ENCODE results near the gene POLD3. TPM values are rescaled to one million over a fixed set of nuclear protein-coding genes. Genes with fewer than 3 reads are reported as not detected.
"Not testable (repeated sequence)": the region's sequence is repeated elsewhere in the genome, so short reads cannot be mapped to it uniquely, and the experiment has no call there.

POLD3 gene
- total RNA-seq, 5 donors from 2014 or later (not counting 1 experiment from before 2014, with no cell fraction given), result 10.8 to 16.2 (median 14.3) TPM

GRCh38 chr11:74647831-74648230 is 55.4 kb downstream of the POLD3 start:
- Mint-ChIP-seq H3K4me3 (no peak overlapping the region), H3K36me3 (peaks cover 70% of the 10 kb centered on the region), H3K27ac (no peak overlapping the region), H3K4me1 (no peaks in the 10 kb centered on the region), H3K27me3 (no peaks in the 10 kb centered on the region), H3K9me3 (no peaks in the 10 kb centered on the region)
- no peaks in the 10 kb centered on the region for H3K27me3 ChIP-seq (replicated peaks in 1 of 2; ENCODE audit: control insufficient read depth in 2 of 2, extremely low read depth in 1 of 2, insufficient read depth in 2 of 2, low read length in 1 of 2)
- ChIA-PET CTCF (no interaction called here), POLR2A (no interaction called here)
- ATAC-seq (replicated peaks in 1 of 4) (no peak), DNase-seq (no peak)
- peaks cover 0 to 8% of the 10 kb centered on the region in 2 donors for H3K36me3 ChIP-seq (ENCODE audit: control insufficient read depth in 2 of 2, extremely low read depth in 1 of 2, insufficient read depth in 1 of 2, low read length in 1 of 2)
- H3K4me3 ChIP-seq (ENCODE audit: control insufficient read depth in 1 of 2, extremely low read depth in 1 of 2, low read length in 1 of 2), result no peak overlapping the region
- H3K27ac ChIP-seq (ENCODE audit: low read length), result no peak overlapping the region
- no peaks in the 10 kb centered on the region for H3K9me3 ChIP-seq
- H3K4me1 ChIP-seq (ENCODE audit: control insufficient read depth in 1 of 2, extremely low read depth in 1 of 2, insufficient read depth in 2 of 2, low read length in 2 of 2), result no peaks in the 10 kb centered on the region
- WGBS (ENCODE audit: insufficient coverage), result 100% methylated on average over 1 of the region's 3 CpGs

DNA sequence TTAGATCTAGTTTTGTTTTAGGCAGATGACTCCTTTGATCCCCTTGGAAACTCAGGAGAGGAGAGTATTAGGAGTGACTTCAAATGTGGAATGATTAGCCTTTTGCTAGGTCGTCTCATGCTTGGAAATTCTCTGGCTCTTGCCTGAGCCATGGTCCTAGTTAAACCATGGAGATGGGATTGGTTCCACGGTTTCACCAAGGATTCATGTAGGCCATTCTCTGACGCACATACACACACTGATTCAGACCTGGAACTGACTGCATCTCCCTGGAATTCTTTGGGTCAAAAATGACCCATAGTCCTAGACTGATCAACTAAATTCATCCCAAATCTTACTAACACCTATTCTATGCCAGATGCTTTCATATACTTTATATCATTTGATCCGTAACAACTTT is 56.5 kb downstream of the POLD3 start:
- ChIA-PET POLR2A (no interaction called here), CTCF (no interaction called here)
- Histone ChIP-seq H3K27me3 (replicated peaks in 1 of 2; ENCODE audit: control insufficient read depth in 2 of 2, extremely low read depth in 1 of 2, insufficient read depth in 2 of 2, low read length in 1 of 2) (no peaks in the 10 kb centered on the region), H3K4me1 (ENCODE audit: control insufficient read depth in 1 of 2, extremely low read depth in 1 of 2, insufficient read depth in 2 of 2, low read length in 2 of 2) (no peaks in the 10 kb centered on the region), H3K36me3 (ENCODE audit: control insufficient read depth in 2 of 2, extremely low read depth in 1 of 2, insufficient read depth in 1 of 2, low read length in 1 of 2) (peaks cover 0 to 7% of the 10 kb centered on the region in 2 donors), H3K27ac (ENCODE audit: low read length) (no peak overlapping the region), H3K9me3 (no peaks in the 10 kb centered on the region), H3K4me3 (ENCODE audit: control insufficient read depth in 1 of 2, extremely low read depth in 1 of 2, low read length in 1 of 2) (no peak overlapping the region)
- WGBS (ENCODE audit: insufficient coverage), result 100% methylated on average over 2 of the region's 4 CpGs
- H3K36me3 Mint-ChIP-seq, result peaks cover 73% of the 10 kb centered on the region
- ATAC-seq (replicated peaks in 1 of 4) (no peak), DNase-seq (no peak)
- no peaks in the 10 kb centered on the region for H3K9me3 Mint-ChIP-seq
- no peak overlapping the region for H3K27ac Mint-ChIP-seq
- no peaks in the 10 kb centered on the region for H3K27me3 Mint-ChIP-seq
- H3K4me3 Mint-ChIP-seq, result no peak overlapping the region
- H3K4me1 Mint-ChIP-seq, result no peaks in the 10 kb centered on the region

DNA sequence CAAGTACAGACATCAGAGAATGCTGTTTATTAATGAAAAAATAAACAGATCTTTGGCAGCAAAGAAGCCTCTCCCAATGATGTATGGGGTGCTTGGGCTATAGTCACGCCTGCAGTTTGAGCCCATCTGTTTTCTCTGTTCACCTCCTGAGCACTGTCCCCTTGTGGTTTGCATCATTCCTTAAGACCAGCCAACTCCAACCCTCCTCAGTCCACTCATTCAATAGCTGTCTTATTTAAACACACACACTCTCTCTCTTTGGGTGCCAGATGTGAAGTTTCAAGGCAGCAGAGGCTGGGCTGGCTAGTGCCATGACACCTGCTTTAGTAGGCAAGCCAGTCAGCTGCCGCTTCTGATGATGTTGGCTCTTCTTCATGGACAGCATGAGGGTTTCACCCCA is 58.1 kb downstream of the POLD3 start:
- CTCF ChIA-PET, result no interaction called here
- Histone ChIP-seq H3K9me3 (no peaks in the 10 kb centered on the region), H3K27me3 (replicated peaks in 1 of 2; ENCODE audit: control insufficient read depth in 2 of 2, extremely low read depth in 1 of 2, insufficient read depth in 2 of 2, low read length in 1 of 2) (no peaks in the 10 kb centered on the region), H3K4me3 (ENCODE audit: control insufficient read depth in 1 of 2, extremely low read depth in 1 of 2, low read length in 1 of 2) (no peak overlapping the region), H3K27ac (ENCODE audit: low read length) (no peak overlapping the region), H3K4me1 (ENCODE audit: control insufficient read depth in 1 of 2, extremely low read depth in 1 of 2, insufficient read depth in 2 of 2, low read length in 2 of 2) (no peaks in the 10 kb centered on the region), H3K36me3 (ENCODE audit: control insufficient read depth in 2 of 2, extremely low read depth in 1 of 2, insufficient read depth in 1 of 2, low read length in 1 of 2) (peaks cover 0 to 4% of the 10 kb centered on the region in 2 donors)
- H3K27ac Mint-ChIP-seq, result no peak overlapping the region
- peaks cover 70% of the 10 kb centered on the region for H3K36me3 Mint-ChIP-seq
- H3K4me3 Mint-ChIP-seq, result no peak overlapping the region
- POLR2A ChIA-PET, result no interaction called here
- no peaks in the 10 kb centered on the region for H3K27me3 Mint-ChIP-seq
- no peak for DNase-seq
- H3K9me3 Mint-ChIP-seq, result no peaks in the 10 kb centered on the region
- 92% methylated on average over 2 of the region's 2 CpGs for WGBS (ENCODE audit: insufficient coverage)
- no peaks in the 10 kb centered on the region for H3K4me1 Mint-ChIP-seq
- no peak for ATAC-seq (replicated peaks in 1 of 4)

- Mint-ChIP-seq H3K4me3 (no peak overlapping the region), H3K9me3 (peaks cover 0 to 7% (median 6%) of the 10 kb centered on the region in 3 donors), H3K27ac (no peak overlapping the region), H3K27me3 (no peaks in the 10 kb centered on the region), H3K36me3 (peaks cover 76% of the 10 kb centered on the region), H3K4me1 (no peaks in the 10 kb centered on the region)
- POLR2A ChIA-PET, result no interaction called here
- no peaks in the 10 kb centered on the region for H3K4me1 ChIP-seq (ENCODE audit: control insufficient read depth in 1 of 2, extremely low read depth in 1 of 2, insufficient read depth in 2 of 2, low read length in 2 of 2)
- no peaks in the 10 kb centered on the region for H3K36me3 ChIP-seq (ENCODE audit: control insufficient read depth in 2 of 2, extremely low read depth in 1 of 2, insufficient read depth in 1 of 2, low read length in 1 of 2)
- no CpG with 5 or more reads among the region's 5 CpGs for WGBS (ENCODE audit: insufficient coverage)
- no peaks in the 10 kb centered on the region for H3K27me3 ChIP-seq (replicated peaks in 1 of 2; ENCODE audit: control insufficient read depth in 2 of 2, extremely low read depth in 1 of 2, insufficient read depth in 2 of 2, low read length in 1 of 2)
- DNase-seq (no peak), ATAC-seq (replicated peaks in 1 of 4) (no peak)
- H3K9me3 ChIP-seq, result no peaks in the 10 kb centered on the region
- CTCF ChIA-PET, result no interaction called here
- H3K27ac ChIP-seq (ENCODE audit: low read length), result no peak overlapping the region
- no peak overlapping the region for H3K4me3 ChIP-seq (ENCODE audit: control insufficient read depth in 1 of 2, extremely low read depth in 1 of 2, low read length in 1 of 2)
Observed at GRCh38 chr11:74654976-74655375, 62.6 kb downstream of the POLD3 start.

- H3K4me3 Mint-ChIP-seq; H3K4me1 ChIP-seq (ENCODE audit: control insufficient read depth in 1 of 2, extremely low read depth in 1 of 2, insufficient read depth in 2 of 2, low read length in 2 of 2); H3K4me1 Mint-ChIP-seq; DNase-seq; POLR2A ChIA-PET; H3K27me3 ChIP-seq (replicated peaks in 1 of 2; ENCODE audit: control insufficient read depth in 2 of 2, extremely low read depth in 1 of 2, insufficient read depth in 2 of 2, low read length in 1 of 2); H3K27ac Mint-ChIP-seq; H3K27ac ChIP-seq (ENCODE audit: low read length); ATAC-seq (replicated peaks in 1 of 4); H3K9me3 ChIP-seq; H3K4me3 ChIP-seq (ENCODE audit: control insufficient read depth in 1 of 2, extremely low read depth in 1 of 2, low read length in 1 of 2); CTCF ChIA-PET; H3K27me3 Mint-ChIP-seq; H3K36me3 ChIP-seq (ENCODE audit: control insufficient read depth in 2 of 2, extremely low read depth in 1 of 2, insufficient read depth in 1 of 2, low read length in 1 of 2): not testable (repeated sequence)
- 67% methylated on average over 3 of the region's 4 CpGs for WGBS (ENCODE audit: insufficient coverage)
- H3K36me3 Mint-ChIP-seq, result peaks cover 59% of the 10 kb centered on the region
- peaks cover 6 to 17% (median 8%) of the 10 kb centered on the region in 3 donors for H3K9me3 Mint-ChIP-seq
Observed at GRCh38 chr11:74659124-74659523, 66.7 kb downstream of the POLD3 start.

GRCh38 chr11:74662487-74663103 is 70.2 kb downstream of the POLD3 start:
- no peaks in the 10 kb centered on the region for H3K27me3 Mint-ChIP-seq
- 100% methylated on average over 1 of the region's 4 CpGs for WGBS (ENCODE audit: insufficient coverage)
- H3K9me3 Mint-ChIP-seq, result peaks cover 6 to 17% (median 8%) of the 10 kb centered on the region in 3 donors
- H3K36me3 Mint-ChIP-seq, result peaks cover 42% of the 10 kb centered on the region
- no peaks in the 10 kb centered on the region for H3K4me1 Mint-ChIP-seq
- ChIA-PET POLR2A (no interaction called here), CTCF (no interaction called here)
- no peak overlapping the region for H3K27ac Mint-ChIP-seq
- ATAC-seq (replicated peaks in 1 of 4) (no peak), DNase-seq (no peak)
- Histone ChIP-seq H3K27ac (ENCODE audit: low read length) (no peak overlapping the region), H3K9me3 (no peaks in the 10 kb centered on the region), H3K36me3 (ENCODE audit: control insufficient read depth in 2 of 2, extremely low read depth in 1 of 2, insufficient read depth in 1 of 2, low read length in 1 of 2) (no peaks in the 10 kb centered on the region), H3K4me3 (ENCODE audit: control insufficient read depth in 1 of 2, extremely low read depth in 1 of 2, low read length in 1 of 2) (no peak overlapping the region), H3K4me1 (ENCODE audit: control insufficient read depth in 1 of 2, extremely low read depth in 1 of 2, insufficient read depth in 2 of 2, low read length in 2 of 2) (no peaks in the 10 kb centered on the region), H3K27me3 (replicated peaks in 1 of 2; ENCODE audit: control insufficient read depth in 2 of 2, extremely low read depth in 1 of 2, insufficient read depth in 2 of 2, low read length in 1 of 2) (no peaks in the 10 kb centered on the region)
- no peak overlapping the region for H3K4me3 Mint-ChIP-seq

- Histone ChIP-seq H3K27me3 (replicated peaks in 1 of 2; ENCODE audit: control insufficient read depth in 2 of 2, extremely low read depth in 1 of 2, insufficient read depth in 2 of 2, low read length in 1 of 2) (no peaks in the 10 kb centered on the region), H3K9me3 (no peaks in the 10 kb centered on the region), H3K4me3 (ENCODE audit: control insufficient read depth in 1 of 2, extremely low read depth in 1 of 2, low read length in 1 of 2) (no peak overlapping the region), H3K4me1 (ENCODE audit: control insufficient read depth in 1 of 2, extremely low read depth in 1 of 2, insufficient read depth in 2 of 2, low read length in 2 of 2) (no peaks in the 10 kb centered on the region), H3K36me3 (ENCODE audit: control insufficient read depth in 2 of 2, extremely low read depth in 1 of 2, insufficient read depth in 1 of 2, low read length in 1 of 2) (no peaks in the 10 kb centered on the region), H3K27ac (ENCODE audit: low read length) (no peak overlapping the region)
- Mint-ChIP-seq H3K4me1 (no peaks in the 10 kb centered on the region), H3K9me3 (peaks cover 0 to 17% (median 8%) of the 10 kb centered on the region in 3 donors), H3K27me3 (no peaks in the 10 kb centered on the region), H3K27ac (no peak overlapping the region), H3K4me3 (no peak overlapping the region), H3K36me3 (peaks cover 37% of the 10 kb centered on the region)
- no CpG with 5 or more reads among the region's 1 CpG for WGBS (ENCODE audit: insufficient coverage)
- ATAC-seq (replicated peaks in 1 of 4) (no peak), DNase-seq (no peak)
- POLR2A ChIA-PET, result no interaction called here
- CTCF ChIA-PET, result no interaction called here
Observed at GRCh38 chr11:74663315-74663714, 70.9 kb downstream of the POLD3 start.

Measured in T-cell (primary cell).